HK-2 (cell line): ENCODE measurements around the gene OPCML.

ENCODE experiments used
- DNase-seq: peaks from one replicate; pipeline ENCODE4 v3.0.0-alpha.2; 2018; ENCODE audit not compliant: unreplicated experiment

The OPCML gene

GRCh38 chr11:133133606-133134005 lies 398.7 kb downstream of the OPCML start:
- DNase-seq, result no peak

GRCh38 chr11:133133050-133133449 lies 399.3 kb downstream of the OPCML start:
- no peak for DNase-seq

GRCh38 chr11:133127741-133128140 lies 404.6 kb downstream of the OPCML start:
- DNase-seq, result no peak

DNA sequence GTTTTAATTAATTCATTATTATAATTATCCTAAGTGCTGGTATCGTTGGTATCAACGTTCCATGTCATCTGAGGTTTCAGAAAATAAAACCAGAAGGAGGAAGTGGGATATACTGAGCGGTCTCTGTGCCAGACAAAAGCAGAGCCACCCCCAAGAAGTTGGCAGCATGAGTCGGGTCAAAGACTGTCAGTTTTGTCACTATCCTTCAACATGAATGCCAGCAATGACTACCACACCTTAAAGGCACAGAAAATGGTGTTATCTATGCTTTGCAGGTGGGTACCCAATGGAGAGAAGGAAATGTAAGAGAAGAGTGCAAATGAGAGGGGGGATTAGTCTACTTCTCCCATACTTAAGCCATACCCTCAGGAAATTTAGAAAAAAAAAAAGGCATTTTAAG lies 408.5 kb downstream of the OPCML start:
- no peak for DNase-seq

DNA sequence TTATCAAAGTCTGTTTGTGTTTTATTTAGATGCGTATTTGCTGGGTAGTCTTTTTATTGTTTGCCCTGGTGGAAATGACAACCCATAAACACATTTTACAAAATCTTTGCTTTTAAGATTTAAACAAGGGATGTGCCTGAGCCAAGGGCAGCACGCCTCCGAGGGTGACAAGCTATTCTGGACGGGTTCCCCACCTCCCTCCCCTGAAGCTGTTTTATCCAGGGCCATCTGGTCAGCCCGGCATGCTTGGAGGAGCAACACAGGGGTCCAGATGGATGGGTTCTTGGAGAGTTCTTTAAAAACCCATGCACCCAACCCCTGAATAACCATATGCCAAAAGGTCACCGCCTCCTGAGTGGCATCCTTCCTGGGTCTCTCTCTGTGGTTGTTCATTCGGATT lies 408.9 kb downstream of the OPCML start:
- DNase-seq, result no peak

DNA sequence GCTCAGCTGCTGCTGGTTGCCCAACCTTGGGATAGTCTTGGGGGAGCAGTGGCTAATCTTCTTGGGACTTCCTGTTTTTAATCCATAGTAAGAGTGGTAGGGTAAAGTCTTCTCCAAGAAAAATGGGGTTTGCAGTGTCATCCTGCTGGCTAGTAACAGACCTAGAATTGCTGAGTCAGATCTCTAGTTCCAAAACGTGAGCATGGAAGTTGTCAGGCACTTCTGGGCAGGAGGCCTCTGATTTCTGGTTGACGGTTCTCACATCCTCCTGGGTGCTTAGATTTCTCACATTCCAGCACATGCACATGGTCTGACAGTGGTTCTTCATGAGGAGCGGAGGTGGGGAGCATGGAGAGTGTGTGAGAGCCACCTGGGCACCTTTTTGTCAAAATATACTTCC lies 410.0 kb downstream of the OPCML start:
- DNase-seq, result no peak

- no peak for DNase-seq
Measured at GRCh38 chr11:133118563-133119268, 413.6 kb downstream of the OPCML start.

- DNase-seq, result no peak
Measured at GRCh38 chr11:133115099-133115498, 417.2 kb downstream of the OPCML start.

DNA sequence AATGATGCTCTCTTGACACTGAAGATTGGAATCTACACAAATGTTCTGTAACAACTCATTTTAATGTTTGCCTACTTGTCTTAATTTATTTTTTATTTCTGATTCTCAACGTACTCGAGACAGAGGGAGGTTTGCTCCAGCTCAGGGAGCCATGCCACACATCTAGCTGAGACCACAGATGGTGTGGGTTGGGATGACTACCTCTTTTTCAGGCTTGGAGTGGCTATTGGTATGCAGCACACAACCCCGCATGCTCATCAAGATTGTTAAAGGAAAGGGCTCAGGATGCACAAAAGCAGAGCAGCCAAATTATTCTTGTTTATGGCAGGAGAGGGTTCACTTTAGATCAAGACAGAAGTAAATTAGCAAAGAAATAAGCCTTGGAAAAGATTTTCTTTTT lies 424.5 kb downstream of the OPCML start:
- DNase-seq, result no peak

DNA sequence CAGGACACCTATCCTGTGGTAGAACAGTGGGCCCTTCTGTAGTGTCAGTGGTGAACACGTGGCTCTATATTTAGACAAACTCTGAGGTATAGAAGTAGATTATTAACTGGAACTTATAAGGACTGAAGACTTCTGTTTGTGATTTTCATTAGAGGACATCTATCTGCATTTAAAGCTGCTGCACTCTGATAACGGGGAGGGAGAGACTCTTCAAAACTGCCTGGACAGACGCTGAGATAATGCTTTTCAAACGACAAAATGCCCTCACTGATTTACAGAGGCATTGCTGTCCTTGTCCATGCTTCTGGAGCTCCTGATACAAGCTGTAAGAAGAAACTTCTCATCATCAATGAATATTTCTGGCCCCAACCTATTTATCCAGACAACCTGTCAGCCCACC lies 425.2 kb downstream of the OPCML start:
- DNase-seq, result no peak

DNA sequence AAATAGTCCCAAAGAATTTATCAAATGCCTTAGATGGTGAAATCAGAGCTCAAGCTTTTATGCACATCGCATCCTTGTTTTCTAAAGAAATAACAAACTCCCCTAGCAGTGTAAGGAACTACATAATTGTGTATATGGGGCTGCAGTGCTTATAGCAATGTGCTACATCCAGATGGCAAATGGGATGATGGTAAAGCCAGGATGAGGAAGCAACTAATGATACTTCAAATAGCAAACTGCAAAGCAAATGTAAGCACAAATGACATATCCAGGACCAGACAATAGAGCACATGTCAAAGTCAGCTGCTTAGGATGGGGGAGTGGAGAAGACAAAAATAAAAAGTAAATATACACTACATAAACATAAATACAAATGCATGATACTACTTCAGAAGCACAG lies 425.9 kb downstream of the OPCML start:
- no peak for DNase-seq

- DNase-seq, result no peak
Measured at GRCh38 chr11:133104009-133104744, 428.1 kb downstream of the OPCML start.

DNA sequence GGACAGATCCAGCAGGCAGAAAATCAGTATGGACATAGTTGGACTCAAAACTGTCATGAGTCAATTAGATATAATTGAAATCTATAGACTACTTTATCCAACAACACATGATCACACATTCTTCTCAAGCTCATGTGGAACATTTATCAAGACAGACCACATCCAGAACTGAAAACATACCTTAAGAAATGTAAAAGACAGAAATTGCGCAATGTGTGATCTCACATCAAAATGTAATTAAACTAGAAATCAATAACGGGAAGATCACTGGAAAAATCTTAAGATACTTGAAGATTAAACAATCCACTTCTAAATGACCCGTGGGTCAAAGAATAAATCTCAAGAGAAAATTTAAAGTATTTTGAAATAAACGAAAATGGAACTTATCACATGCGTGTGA lies 435.3 kb downstream of the OPCML start:
- no peak for DNase-seq

GRCh38 chr11:133086518-133086917 lies 445.8 kb downstream of the OPCML start:
- DNase-seq, result no peak

DNA sequence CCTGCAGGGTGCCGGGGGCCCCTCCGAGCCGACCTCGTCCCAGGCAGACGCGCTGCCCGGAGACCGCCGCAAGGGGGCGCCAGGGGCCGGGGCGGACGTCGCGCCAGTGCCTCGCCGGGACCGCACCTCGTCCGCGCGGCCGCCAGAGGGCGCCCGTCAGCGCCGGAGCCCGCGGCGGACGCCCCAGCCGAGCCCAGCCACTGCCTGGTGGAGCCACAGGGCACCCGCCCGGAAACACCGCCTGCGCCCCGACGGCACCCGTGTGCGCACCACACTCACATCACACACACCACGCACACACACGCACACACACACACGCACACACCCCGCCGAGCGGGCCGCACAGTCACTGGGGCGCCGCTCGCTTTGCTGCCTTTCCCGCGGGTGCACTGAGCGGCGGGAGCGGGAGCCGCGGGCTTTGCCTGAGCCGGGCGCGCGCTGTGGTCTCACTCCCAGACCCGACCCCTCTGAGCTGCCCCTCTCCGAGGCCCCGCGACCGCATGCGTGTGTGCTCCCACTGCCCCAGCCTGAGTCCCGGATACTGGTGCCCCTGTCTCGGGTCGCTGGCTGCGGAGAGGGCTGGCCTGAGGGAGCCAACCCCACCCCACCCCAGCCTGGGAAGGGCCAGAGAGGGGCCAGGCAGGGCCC lies 449.3 kb downstream of the OPCML start:
- peak; percentile 64 for DNase-seq

GRCh38 chr11:133082453-133082781 lies 449.9 kb downstream of the OPCML start:
- no peak for DNase-seq

- no peak for DNase-seq
Measured at GRCh38 chr11:133081730-133082452, 450.4 kb downstream of the OPCML start.

DNA sequence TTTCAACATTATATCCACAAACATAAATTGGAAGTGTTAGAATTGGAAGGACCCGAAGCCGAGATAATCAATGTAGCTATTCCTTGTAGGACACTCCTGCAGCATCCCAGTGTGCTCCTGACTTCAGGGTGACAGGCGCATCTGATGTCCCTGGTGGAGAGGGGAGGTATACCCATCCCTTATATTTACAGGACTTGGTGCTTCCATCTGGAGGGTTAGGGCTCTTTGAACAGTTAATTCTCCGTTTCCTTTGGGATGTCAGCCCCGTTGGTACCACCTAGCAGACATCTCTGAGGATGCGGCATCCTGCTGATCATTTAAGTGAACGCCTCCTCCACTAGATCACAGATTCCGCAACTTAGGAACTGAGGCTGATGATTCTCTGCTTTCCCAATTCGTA lies 451.3 kb downstream of the OPCML start:
- no peak for DNase-seq

DNA sequence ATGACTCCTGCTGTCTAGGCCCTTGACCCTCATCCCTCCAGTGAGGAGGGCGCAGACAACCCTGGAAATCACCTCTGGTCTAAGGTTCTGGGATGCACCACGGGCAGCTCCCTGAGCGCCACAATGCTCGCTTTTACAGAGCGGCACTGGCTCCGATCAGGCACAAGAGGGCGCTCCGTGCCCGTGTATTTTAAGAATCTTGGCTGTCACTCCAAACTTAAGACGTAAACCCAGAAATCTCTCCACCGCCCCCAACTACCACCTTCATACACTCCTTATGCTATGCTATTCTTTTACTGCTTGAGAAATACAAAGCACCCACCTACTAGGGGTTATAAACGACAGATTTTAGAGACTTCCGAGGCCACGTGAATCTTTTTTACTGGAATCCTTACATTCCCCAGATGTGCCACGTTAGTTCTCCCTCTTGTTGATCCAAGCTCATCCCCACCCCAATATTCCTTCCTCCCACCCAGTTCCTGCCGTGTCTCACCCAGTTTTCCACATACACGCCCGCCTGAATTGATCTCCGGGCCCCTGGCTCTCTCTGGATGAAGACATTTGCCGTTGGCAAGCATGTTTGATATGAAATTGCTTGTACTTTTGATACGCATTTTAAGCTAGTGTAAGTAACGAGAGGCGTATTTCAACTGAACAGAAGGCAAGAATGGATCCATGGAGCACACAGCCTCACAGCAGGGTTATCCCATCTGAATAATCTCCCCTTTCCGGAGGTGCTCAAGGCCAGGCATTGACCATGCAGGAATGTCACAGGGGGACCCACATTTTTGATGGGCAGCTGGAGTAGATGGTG lies 453.5 kb downstream of the OPCML start:
- peak; percentile 18 for DNase-seq

- no peak for DNase-seq
Measured at GRCh38 chr11:133078012-133078411, 454.3 kb downstream of the OPCML start.

- no peak for DNase-seq
Measured at GRCh38 chr11:133075351-133075750, 456.9 kb downstream of the OPCML start.
